ENCODE measurements around the gene TMEM30A. TPM values are rescaled to one million over a fixed set of nuclear protein-coding genes. Genes with fewer than 3 reads are reported as not detected.
A peak's percentile ranks its signal among the peaks of the same experiment; 100 is the strongest.

The TMEM30A gene
- polyA plus RNA-seq, 1 experiment, result 11.4 TPM

DNA sequence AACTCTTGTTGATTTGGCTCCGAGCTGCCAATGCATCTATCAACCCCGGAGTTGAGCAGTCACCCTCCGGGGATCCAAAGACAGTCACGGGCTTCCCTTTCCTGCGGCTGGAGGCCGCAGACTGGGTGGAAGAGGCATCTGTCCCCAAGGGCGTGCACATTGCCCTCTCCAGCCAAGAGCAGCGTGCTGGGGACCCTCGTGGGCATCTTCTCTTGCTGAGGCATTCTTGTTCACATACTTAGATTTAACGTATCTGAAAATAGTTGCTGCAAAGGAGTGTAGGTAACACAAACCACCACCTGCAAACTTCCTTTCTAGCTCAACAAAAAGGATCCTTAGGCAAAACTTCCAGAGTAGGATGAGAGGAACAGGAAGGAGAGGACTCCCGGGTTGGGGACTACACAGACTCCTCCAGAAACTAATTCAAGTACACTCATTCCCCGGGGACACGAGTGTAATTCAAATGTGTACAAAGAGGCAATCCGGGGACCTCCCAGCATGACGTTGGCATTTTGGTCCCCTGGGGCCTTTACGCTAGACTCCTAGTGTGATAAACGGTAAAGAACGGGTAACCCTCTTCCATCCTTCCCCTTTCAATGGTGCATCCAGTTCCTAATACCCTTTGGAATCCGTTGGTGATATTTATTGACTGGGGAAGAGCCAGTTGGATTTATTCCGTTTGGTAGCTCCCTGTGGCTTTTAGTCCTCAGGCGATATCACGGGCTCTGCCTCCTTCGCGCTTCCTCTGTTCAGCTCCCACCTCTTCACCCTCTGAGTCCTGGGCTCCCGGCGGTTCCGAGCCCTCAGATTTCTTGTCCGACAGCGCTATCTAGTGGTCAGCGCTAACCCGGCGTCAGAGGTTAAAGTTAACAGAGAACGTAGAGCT is 76.1 kb downstream of the TMEM30A start:
- Histone ChIP-seq H3K27me3 (ENCODE audit: control insufficient read depth, insufficient read depth, low read length) (no peaks in the 10 kb centered on the region), H3K4me3 (ENCODE audit: low read depth, low read length) (no peak overlapping the region)
- CTCF ChIA-PET, result interaction anchor here (0.6 to 10.6 kb wide), 59 partner anchors 9 to 1922 kb away, joined by 3 to 130 read pairs (median 4); partner anchors contain the start of gene COX7A2

GRCh38 chr6:75206576-75207342 is 77.8 kb downstream of the TMEM30A start:
- Histone ChIP-seq H3K4me3 (ENCODE audit: low read depth, low read length) (peak overlapping the region; percentile 88), H3K36me3 (ENCODE audit: control insufficient read depth, insufficient read depth, low read length) (peaks cover 8% of the 10 kb centered on the region), H3K27me3 (ENCODE audit: control insufficient read depth, insufficient read depth, low read length) (no peaks in the 10 kb centered on the region)
- TF ChIP-seq, protein P1, sequence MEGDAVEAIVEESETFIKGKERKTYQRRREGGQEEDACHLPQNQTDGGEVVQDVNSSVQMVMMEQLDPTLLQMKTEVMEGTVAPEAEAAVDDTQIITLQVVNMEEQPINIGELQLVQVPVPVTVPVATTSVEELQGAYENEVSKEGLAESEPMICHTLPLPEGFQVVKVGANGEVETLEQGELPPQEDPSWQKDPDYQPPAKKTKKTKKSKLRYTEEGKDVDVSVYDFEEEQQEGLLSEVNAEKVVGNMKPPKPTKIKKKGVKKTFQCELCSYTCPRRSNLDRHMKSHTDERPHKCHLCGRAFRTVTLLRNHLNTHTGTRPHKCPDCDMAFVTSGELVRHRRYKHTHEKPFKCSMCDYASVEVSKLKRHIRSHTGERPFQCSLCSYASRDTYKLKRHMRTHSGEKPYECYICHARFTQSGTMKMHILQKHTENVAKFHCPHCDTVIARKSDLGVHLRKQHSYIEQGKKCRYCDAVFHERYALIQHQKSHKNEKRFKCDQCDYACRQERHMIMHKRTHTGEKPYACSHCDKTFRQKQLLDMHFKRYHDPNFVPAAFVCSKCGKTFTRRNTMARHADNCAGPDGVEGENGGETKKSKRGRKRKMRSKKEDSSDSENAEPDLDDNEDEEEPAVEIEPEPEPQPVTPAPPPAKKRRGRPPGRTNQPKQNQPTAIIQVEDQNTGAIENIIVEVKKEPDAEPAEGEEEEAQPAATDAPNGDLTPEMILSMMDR (IDR thresholded peaks at IDR 0.05; ENCODE audit: insufficient read depth, low read depth, low read length), result no peak
- no peak for DNase-seq (ENCODE audit: low read depth)
- CTCF ChIA-PET, result interaction anchor here (0.5 to 10.6 kb wide), 11 partner anchors 24 to 1530 kb away, joined by 3 to 130 read pairs (median 4); no protein-coding TSS in a partner anchor
- POLR2A ChIA-PET, result interaction anchor here (0.6 kb wide), 1 partner anchor 1507 kb away, joined by 4 read pairs; no protein-coding TSS in a partner anchor

More for the DNA sequence above, 76.1 kb downstream of the TMEM30A start:
- TF ChIP-seq, protein P1 (IDR thresholded peaks at IDR 0.05; ENCODE audit: insufficient read depth, low read depth, low read length), result peak; percentile 87
- DNase-seq (ENCODE audit: low read depth), result no peak
- no peaks in the 10 kb centered on the region for H3K36me3 ChIP-seq (ENCODE audit: control insufficient read depth, insufficient read depth, low read length)
- POLR2A ChIA-PET, result interaction anchor here (0.7 kb wide), 1 partner anchor 1470 kb away, joined by 3 read pairs; no protein-coding TSS in a partner anchor

GRCh38 chr6:75205776-75206575 is 78.6 kb downstream of the TMEM30A start, which contains the start of gene COL12A1:
Gene COL12A1, minus strand, starts transcription at chr6:75206053. Its CDS starts 3,261 bp downstream, at chr6:75202792.
- H3K36me3 ChIP-seq (ENCODE audit: control insufficient read depth, insufficient read depth, low read length), result peaks cover 9% of the 10 kb centered on the region
- no peaks in the 10 kb centered on the region for H3K27me3 ChIP-seq (ENCODE audit: control insufficient read depth, insufficient read depth, low read length)
- CTCF ChIA-PET, result interaction anchor here (1.0 to 10.6 kb wide), 8 partner anchors 53 to 1467 kb away, joined by 4 to 130 read pairs (median 4); no protein-coding TSS in a partner anchor
- DNase-seq (ENCODE audit: low read depth), result peak; percentile 96
- TF ChIP-seq, protein P1 (IDR thresholded peaks at IDR 0.05; ENCODE audit: insufficient read depth, low read depth, low read length), result peak; percentile 38
- POLR2A ChIA-PET, result interaction anchor here (0.6 to 0.8 kb wide), 2 partner anchors 598 to 1506 kb away, joined by 4 read pairs; no protein-coding TSS in a partner anchor
- peak within 1 kb of the TSS; percentile 88 for H3K4me3 ChIP-seq (ENCODE audit: low read depth, low read length)

GRCh38 chr6:75204959-75205775 is 79.4 kb downstream of the TMEM30A start:
- POLR2A ChIA-PET, result interaction anchor here (0.5 to 0.8 kb wide), 2 partner anchors 335 to 598 kb away, joined by 3 to 4 read pairs; no protein-coding TSS in a partner anchor
- no peaks in the 10 kb centered on the region for H3K27me3 ChIP-seq (ENCODE audit: control insufficient read depth, insufficient read depth, low read length)
- TF ChIP-seq, protein P1 (IDR thresholded peaks at IDR 0.05; ENCODE audit: insufficient read depth, low read depth, low read length), result no peak
- no peak for DNase-seq (ENCODE audit: low read depth)
- CTCF ChIA-PET, result interaction anchor here (0.6 to 10.6 kb wide), 14 partner anchors 52 to 1466 kb away, joined by 3 to 130 read pairs (median 4); no protein-coding TSS in a partner anchor
- peak overlapping the region; percentile 88 for H3K4me3 ChIP-seq (ENCODE audit: low read depth, low read length)
- H3K36me3 ChIP-seq (ENCODE audit: control insufficient read depth, insufficient read depth, low read length), result peaks cover 9% of the 10 kb centered on the region
